Esophagus squamous epithelium (tissue), 4 donors: Measurements from ENCODE around the gene TNFRSF18.

ENCODE experiments used
- CTCF ChIP-seq, 6 experiments: fragments of 450-650 bp in 4 of 6; fragments of 200-600 bp in 2 of 6; sonication (generic) in 2 of 6; IDR thresholded peaks; one replicate each; pipeline ENCODE4 v1.5.1; 2016 to 2019; ENCODE audit warnings: antibody characterized with exemption in 6 of 6, mild to moderate bottlenecking in 4 of 6, moderate library complexity in 4 of 6
- POLR2A ChIP-seq, 4 donors: fragments of 450-650 bp; IDR thresholded peaks; one replicate each; pipeline ENCODE4 v1.6.1; 2017; ENCODE audit warnings: antibody characterized with exemption in 4 of 4, mild to moderate bottlenecking in 4 of 4, moderate library complexity in 3 of 4

- TF ChIP-seq CTCF (IDR thresholded peaks at IDR 0.05), result no peak
- TF ChIP-seq POLR2A (IDR thresholded peaks at IDR 0.05), result peak in 3 of 4 donors; percentile 39 to 81 (median 44)
Observed at GRCh38 chr1:1157426-1157913, 48.9 kb downstream of the TNFRSF18 start.
